Activated naive CD4-positive, alpha-beta T cell treated with anti-CD3 and anti-CD28 coated beads, Interleukin-2, amount 50 U/mL, for 72 hours (primary cell): ENCODE data around the gene ZNF646. TPM values are rescaled to one million over a fixed set of nuclear protein-coding genes. Genes with fewer than 3 reads are reported as not detected.
"Not testable (repeated sequence)": the region's sequence is repeated elsewhere in the genome, so short reads cannot be mapped to it uniquely, and the experiment has no call there.

Source experiments
- ATAC-seq, 2 donors: fragments of 150-1000 bp; cut with Tn5 transposase; 2 replicates each; pipeline ENCODE4 v1.10.0; 2021; ENCODE audit warnings: mild to moderate bottlenecking in 2 of 2, moderate library complexity in 2 of 2
- DNase-seq, 2 donors: peaks; one replicate each; pipeline ENCODE4 v3.0.0; 2021 to 2022; ENCODE audit warnings: low spot score in 2 of 2
- H3K27ac Mint-ChIP-seq, 2 donors: one replicate each; pipeline ENCODE4 v1.8.0; 2022; ENCODE audit warnings: mild to moderate bottlenecking in 2 of 2, mixed read lengths in 2 of 2
- H3K36me3 Mint-ChIP-seq, 2 donors: one replicate each; pipeline ENCODE4 v1.8.0; 2022; ENCODE audit warnings: mixed read lengths in 2 of 2
- H3K9me3 Mint-ChIP-seq, 2 donors: one replicate each; pipeline ENCODE4 v1.8.0; 2022; ENCODE audit warnings: mixed read lengths in 2 of 2
- total RNA-seq, 2 donors: library from RNA; stranded (reverse); gene quantifications; one replicate each; pipeline ENCODE4 v1.2.3, GENCODE V29; 2022

ZNF646 gene
- total RNA-seq, 2 donors from 2014 or later: 20.2 to 35.6 TPM

GRCh38 chr16:31088459-31089183, 14.4 kb downstream of the ZNF646 start, which contains the start of gene PRSS53:
Gene PRSS53 (minus strand): TSS chr16:31088943. CDS start chr16:31088809, 134 bp downstream.
- H3K9me3 Mint-ChIP-seq: no peaks in the 10 kb centered on the region
- H3K27ac Mint-ChIP-seq: peak within 1 kb of the TSS; percentile 27 to 84
- no peak for ATAC-seq

GRCh38 chr16:31089199-31089598, 15.0 kb downstream of the ZNF646 start:
- Mint-ChIP-seq H3K36me3 (peaks cover 4 to 10% of the 10 kb centered on the region in 2 donors), H3K27ac (peak overlapping the region; percentile 27 to 84), H3K9me3 (no peaks in the 10 kb centered on the region)
- DNase-seq (no peak), ATAC-seq (no peak)

More at GRCh38 chr16:31088459-31089183, 14.4 kb downstream of the ZNF646 start, which contains the start of gene PRSS53:
- H3K36me3 Mint-ChIP-seq: peaks cover 0 to 5% of the 10 kb centered on the region in 2 donors
- DNase-seq: no peak

GRCh38 chr16:31090540-31090939, 16.3 kb downstream of the ZNF646 start:
- peaks cover 7 to 15% of the 10 kb centered on the region in 2 donors for H3K36me3 Mint-ChIP-seq
- no peaks in the 10 kb centered on the region for H3K9me3 Mint-ChIP-seq
- peak overlapping the region in 1 of 2 donors; percentile 96 for H3K27ac Mint-ChIP-seq
- ATAC-seq (no peak), DNase-seq (no peak)

GRCh38 chr16:31092330-31092729, 18.1 kb downstream of the ZNF646 start:
- Mint-ChIP-seq H3K27ac (no peak overlapping the region), H3K9me3 (no peaks in the 10 kb centered on the region), H3K36me3 (peaks cover 7 to 15% of the 10 kb centered on the region in 2 donors)
- ATAC-seq: no peak
- no peak for DNase-seq

- ATAC-seq (no peak), DNase-seq (no peak)
- Mint-ChIP-seq H3K27ac (no peak overlapping the region), H3K36me3 (peaks cover 7 to 15% of the 10 kb centered on the region in 2 donors), H3K9me3 (no peaks in the 10 kb centered on the region)
Observed at GRCh38 chr16:31093132-31093703, 19.0 kb downstream of the ZNF646 start.

GRCh38 chr16:31094088-31094423, 19.8 kb downstream of the ZNF646 start:
- DNase-seq (no peak), ATAC-seq (peak in 1 of 2 donors; percentile 5)
- Mint-ChIP-seq H3K36me3 (peaks cover 7 to 15% of the 10 kb centered on the region in 2 donors), H3K27ac (peak overlapping the region; percentile 95 to 97), H3K9me3 (no peaks in the 10 kb centered on the region)

- ATAC-seq (peak; percentile 91), DNase-seq (peak; percentile 87 to 90)
- Mint-ChIP-seq H3K36me3 (peaks cover 7 to 15% of the 10 kb centered on the region in 2 donors), H3K27ac (peak within 1 kb of the TSS; percentile 95 to 97), H3K9me3 (no peaks in the 10 kb centered on the region)
Observed at GRCh38 chr16:31094424-31095120, 20.4 kb downstream of the ZNF646 start, which contains the start of gene VKORC1. Gene VKORC1 (minus strand): TSS chr16:31094797. CDS start chr16:31094729, 68 bp downstream.

- no peaks in the 10 kb centered on the region for H3K36me3 Mint-ChIP-seq
- ATAC-seq: no peak
Observed at GRCh38 chr16:31099860-31100638, 25.8 kb downstream of the ZNF646 start.

GRCh38 chr16:31100876-31101641, 26.8 kb downstream of the ZNF646 start:
- not testable (repeated sequence) for H3K36me3 Mint-ChIP-seq, ATAC-seq, DNase-seq, H3K9me3 Mint-ChIP-seq, H3K27ac Mint-ChIP-seq

More at GRCh38 chr16:31099860-31100638, 25.8 kb downstream of the ZNF646 start:
- Mint-ChIP-seq H3K27ac (peak overlapping the region in 1 of 2 donors; percentile 4), H3K9me3 (no peaks in the 10 kb centered on the region)
- DNase-seq: no peak

- Mint-ChIP-seq H3K36me3 (peaks cover 0 to 14% of the 10 kb centered on the region in 2 donors), H3K27ac (peak overlapping the region; percentile 22 to 82), H3K9me3 (no peaks in the 10 kb centered on the region)
- DNase-seq (peak; percentile 84 to 96), ATAC-seq (peak; percentile 49 to 66)
Observed at GRCh38 chr16:31105677-31106213, 31.5 kb downstream of the ZNF646 start.

- H3K27ac Mint-ChIP-seq: peak overlapping the region; percentile 94
- peaks cover 0 to 14% of the 10 kb centered on the region in 2 donors for H3K36me3 Mint-ChIP-seq
- no peak for DNase-seq
- no peaks in the 10 kb centered on the region for H3K9me3 Mint-ChIP-seq
- no peak for ATAC-seq
Observed at GRCh38 chr16:31106509-31107464, 32.6 kb downstream of the ZNF646 start.

GRCh38 chr16:31107465-31107867, 33.2 kb downstream of the ZNF646 start:
- H3K36me3 Mint-ChIP-seq: peaks cover 0 to 14% of the 10 kb centered on the region in 2 donors
- H3K27ac Mint-ChIP-seq: peak overlapping the region; percentile 94
- H3K9me3 Mint-ChIP-seq: no peaks in the 10 kb centered on the region
- ATAC-seq (peak; percentile 81 to 89), DNase-seq (peak in 1 of 2 donors; percentile 53)

- H3K27ac Mint-ChIP-seq: peak within 1 kb of the TSS; percentile 94
- peak; percentile 76 to 84 for ATAC-seq
- DNase-seq: peak; percentile 76
- H3K36me3 Mint-ChIP-seq: peaks cover 0 to 14% of the 10 kb centered on the region in 2 donors
- H3K9me3 Mint-ChIP-seq: no peaks in the 10 kb centered on the region
Observed at GRCh38 chr16:31108035-31108793, 34.0 kb downstream of the ZNF646 start, which contains the start of gene BCKDK. Gene BCKDK (plus strand): TSS chr16:31108386. CDS start chr16:31109224, 838 bp downstream.
